Mesenchymal stem cell (in vitro differentiated cells and primary cell): ENCODE measurements around the gene MYEOV.

Experiments
- DNase-seq: peaks from one replicate; pipeline ENCODE4 v3.0.0-alpha.2; 2013
- H2AFZ ChIP-seq: one replicate; pipeline ENCODE4 v1.6.1; 2013; ENCODE audit warnings: low read depth, mild to moderate bottlenecking, control low read depth, inconsistent platforms, low read length, moderate library complexity
- H2AK5ac ChIP-seq: 2 replicates; pipeline ENCODE4 v1.6.1; 2013; ENCODE audit warnings: low read length, moderate library complexity, mild to moderate bottlenecking, inconsistent platforms; ENCODE audit not compliant: severe bottlenecking
- H2BK120ac ChIP-seq: one replicate; pipeline ENCODE4 v1.6.1; 2013; ENCODE audit warnings: low read depth, mild to moderate bottlenecking, inconsistent platforms, low read length, moderate library complexity
- H2BK12ac ChIP-seq, 2 experiments: one replicate each; pipeline ENCODE4 v1.6.1; 2013; ENCODE audit warnings: inconsistent platforms in 2 of 2, low read length in 2 of 2, mild to moderate bottlenecking in 2 of 2, moderate library complexity in 2 of 2, control low read depth in 1 of 2
- H2BK15ac ChIP-seq: one replicate; pipeline ENCODE4 v1.6.1; 2013; ENCODE audit warnings: mild to moderate bottlenecking, low read depth, inconsistent platforms; ENCODE audit not compliant: poor library complexity, severe bottlenecking
- H2BK5ac ChIP-seq: 2 replicates; pipeline ENCODE4 v1.6.1; 2013; ENCODE audit warnings: low read depth, mild to moderate bottlenecking, low read length, control low read depth, inconsistent platforms; ENCODE audit not compliant: poor library complexity, severe bottlenecking
- H3K14ac ChIP-seq, 2 experiments: one replicate each; pipeline ENCODE4 v1.6.1; 2013; ENCODE audit warnings: inconsistent platforms in 2 of 2, low read length in 2 of 2, control low read depth in 1 of 2, mild to moderate bottlenecking in 1 of 2, moderate library complexity in 1 of 2
- H3K18ac ChIP-seq, 2 experiments: one replicate each; pipeline ENCODE4 v1.6.1; 2013; ENCODE audit warnings: inconsistent platforms in 2 of 2, low read length in 2 of 2, control low read depth in 1 of 2, low read depth in 1 of 2, mild to moderate bottlenecking in 1 of 2
- H3K23ac ChIP-seq, 2 experiments: one replicate each; pipeline ENCODE4 v1.6.1; 2013; ENCODE audit warnings: inconsistent platforms in 2 of 2, low read length in 2 of 2, mild to moderate bottlenecking in 2 of 2, moderate library complexity in 2 of 2, control low read depth in 1 of 2
- H3K27ac ChIP-seq: 2 replicates; pipeline ENCODE4 v1.5.1; 2013; ENCODE audit warnings: mild to moderate bottlenecking, moderate library complexity, low read length, control low read depth, inconsistent platforms; ENCODE audit not compliant: poor library complexity, severe bottlenecking
- H3K27me3 ChIP-seq, 2 experiments: 2 replicates each; pipeline versions ENCODE4 v1.6.1 to v1.7.0; 2013; ENCODE audit warnings: low read length in 2 of 2, mild to moderate bottlenecking in 2 of 2, moderate library complexity in 2 of 2, control low read depth in 1 of 2, inconsistent platforms in 1 of 2; ENCODE audit not compliant: control insufficient read depth in 1 of 2, insufficient read depth in 1 of 2
- H3K36me3 ChIP-seq, 2 experiments: 2 replicates each; pipeline versions ENCODE4 v1.6.1 to v1.7.0; 2013; ENCODE audit warnings: low read length in 2 of 2, control low read depth in 1 of 2, inconsistent platforms in 1 of 2, low read depth in 1 of 2, mild to moderate bottlenecking in 1 of 2; ENCODE audit not compliant: insufficient read depth in 2 of 2, control insufficient read depth in 1 of 2
- H3K4ac ChIP-seq, 2 experiments: one replicate each; pipeline ENCODE4 v1.6.1; 2013; ENCODE audit warnings: inconsistent platforms in 2 of 2, low read length in 2 of 2, mild to moderate bottlenecking in 2 of 2, moderate library complexity in 2 of 2, control low read depth in 1 of 2, low read depth in 1 of 2
- H3K4me1 ChIP-seq: 2 replicates; pipeline ENCODE4 v1.6.1; 2013; ENCODE audit warnings: low read depth, low read length, control low read depth; ENCODE audit not compliant: control insufficient read depth, insufficient read depth
- H3K4me2 ChIP-seq: 2 replicates; pipeline ENCODE4 v1.6.1; 2013; ENCODE audit warnings: low read length, mild to moderate bottlenecking, inconsistent platforms; ENCODE audit not compliant: poor library complexity, severe bottlenecking
- H3K4me3 ChIP-seq, 2 experiments: 2 replicates each; pipeline versions ENCODE4 v1.5.1 to v1.7.0; 2013; ENCODE audit warnings: low read length in 2 of 2, mild to moderate bottlenecking in 2 of 2, control low read depth in 1 of 2, low read depth in 1 of 2; ENCODE audit not compliant: insufficient read depth in 1 of 2
- H3K79me1 ChIP-seq: replicated peaks from 2 replicates; pipeline ENCODE4 v1.6.1; 2013; ENCODE audit warnings: mild to moderate bottlenecking, control low read depth, low read length, inconsistent platforms; ENCODE audit not compliant: poor library complexity, severe bottlenecking
- H3K9ac ChIP-seq: 2 replicates; pipeline ENCODE4 v1.7.0; 2013; ENCODE audit warnings: mild to moderate bottlenecking, low read length, moderate library complexity
- H3K9me3 ChIP-seq: 2 replicates; pipeline ENCODE4 v1.7.0; 2013; ENCODE audit warnings: mild to moderate bottlenecking, low read length; ENCODE audit not compliant: control insufficient read depth
- H4K8ac ChIP-seq: one replicate; pipeline ENCODE4 v1.6.1; 2013; ENCODE audit warnings: inconsistent platforms, mild to moderate bottlenecking, low read length, moderate library complexity
- H4K91ac ChIP-seq: one replicate; pipeline ENCODE4 v1.6.1; 2013; ENCODE audit warnings: mild to moderate bottlenecking, low read length, inconsistent platforms
- WGBS: methylation state at CpG from one replicate; pipeline ENCODE4 v1.1.7; 2013; ENCODE audit warnings: mixed read lengths; 5-methylcytosine and 5-hydroxymethylcytosine counted together

MYEOV gene

DNA sequence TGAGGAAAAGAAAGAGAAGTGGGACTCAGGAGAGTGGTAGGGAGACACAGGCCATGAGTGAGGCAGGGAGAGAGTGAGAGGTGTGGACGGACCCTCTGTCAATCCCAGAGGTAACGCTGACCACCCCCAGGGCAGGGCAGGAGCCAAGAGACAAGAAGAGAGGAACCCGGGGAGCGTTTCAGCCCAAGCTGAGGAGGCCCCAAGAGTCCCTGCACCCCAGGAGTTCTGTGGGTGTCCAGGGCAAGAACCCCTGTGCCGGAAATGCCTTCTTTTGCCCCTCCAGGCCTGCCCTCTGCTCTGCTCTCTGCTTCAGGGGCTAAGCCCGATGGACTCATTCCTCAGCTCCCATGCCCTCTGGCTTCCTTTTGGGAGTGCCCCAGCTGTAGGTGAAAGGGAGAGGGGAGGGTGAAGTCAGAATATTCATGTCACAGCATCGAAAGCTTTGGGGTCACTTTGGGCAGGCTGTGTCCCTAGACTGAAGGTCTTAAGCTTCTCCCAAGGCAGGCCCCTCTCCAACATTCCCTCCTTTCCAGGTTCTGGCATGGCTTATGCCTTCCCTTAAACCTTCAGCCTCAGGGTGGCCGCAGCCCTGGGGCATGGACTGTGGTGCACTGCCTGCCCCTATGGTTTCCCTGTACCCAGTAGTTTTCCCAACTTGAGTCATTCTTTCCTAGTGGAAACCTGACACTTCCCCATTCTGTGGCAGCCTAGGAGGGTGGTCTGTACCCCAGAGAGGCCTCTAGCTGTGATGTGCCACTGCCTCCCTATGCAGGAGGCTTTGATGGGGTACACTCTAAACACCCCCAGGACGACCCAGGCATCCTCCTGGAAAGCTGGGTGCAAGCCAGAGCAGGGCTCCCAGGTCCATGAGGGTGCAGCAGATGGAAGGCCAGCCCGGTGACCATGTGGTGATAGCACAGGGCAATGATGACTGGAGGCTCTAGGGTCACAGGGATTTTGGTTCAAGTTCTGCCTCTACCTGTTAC lies 27.1 kb downstream of the MYEOV start:
- Histone ChIP-seq H3K23ac (peak overlapping the region in 1 of 2 experiments; percentile 57), H3K27me3 (no peaks in the 10 kb centered on the region), H2BK120ac (no peak overlapping the region), H2BK12ac (peak overlapping the region in 1 of 2 experiments; percentile 48), H2AFZ (no peak overlapping the region), H3K79me1 (peaks cover 2% of the 10 kb centered on the region), H4K8ac (peak overlapping the region; percentile 42), H3K14ac (peak overlapping the region in 1 of 2 experiments; percentile 18), H3K36me3 (no peaks in the 10 kb centered on the region), H3K4me1 (peaks cover 28% of the 10 kb centered on the region), H2AK5ac (peak overlapping the region; percentile 51), H4K91ac (peak overlapping the region; percentile 23), H3K27ac (peak overlapping the region; percentile 30), H3K4ac (peak overlapping the region in 1 of 2 experiments; percentile 15), H3K9me3 (no peaks in the 10 kb centered on the region), H2BK5ac (peak overlapping the region; percentile 6), H3K4me3 (no peak overlapping the region), H3K4me2 (peak overlapping the region; percentile 35), H3K18ac (peak overlapping the region; percentile 25 to 78), H2BK15ac (no peak overlapping the region), H3K9ac (peak overlapping the region; percentile 88)
- peak; percentile 57 for DNase-seq
- 91% methylated on average over 10 of the region's 10 CpGs for WGBS

DNA sequence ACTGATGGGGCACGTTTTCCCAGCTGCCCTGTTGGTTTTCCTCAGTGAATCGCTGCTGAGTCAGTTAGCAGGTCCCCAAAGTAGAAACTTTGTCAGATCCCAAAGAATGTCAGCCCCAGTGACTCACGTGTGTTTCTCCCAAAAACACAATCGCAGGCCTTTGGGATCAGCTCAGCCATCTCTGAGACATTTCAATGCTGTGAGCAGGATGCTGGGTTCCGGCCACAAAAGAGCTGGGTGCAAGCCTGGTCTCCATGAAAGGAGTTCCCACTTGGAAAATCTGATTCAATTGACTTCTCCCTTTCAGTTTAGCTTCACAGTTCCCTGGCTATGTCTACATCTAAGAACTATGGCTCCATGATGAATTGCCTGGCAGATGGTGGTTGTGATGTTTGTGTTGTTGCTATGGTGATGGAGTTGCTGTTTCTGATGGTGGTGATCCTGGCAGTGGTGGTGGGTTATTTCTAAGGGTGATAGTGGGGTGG lies 28.0 kb downstream of the MYEOV start:
- Histone ChIP-seq H2BK120ac (no peak overlapping the region), H3K23ac (no peak overlapping the region), H3K9me3 (no peaks in the 10 kb centered on the region), H4K91ac (no peak overlapping the region), H2BK15ac (no peak overlapping the region), H3K18ac (peak overlapping the region in 1 of 2 experiments; percentile 78), H3K14ac (peak overlapping the region in 1 of 2 experiments; percentile 35), H3K4me1 (peaks cover 28% of the 10 kb centered on the region), H3K4me2 (no peak overlapping the region), H2BK5ac (no peak overlapping the region), H3K36me3 (no peaks in the 10 kb centered on the region), H3K9ac (peak overlapping the region; percentile 88), H3K79me1 (peaks cover 2% of the 10 kb centered on the region), H2BK12ac (peak overlapping the region in 1 of 2 experiments; percentile 88), H3K4me3 (peak overlapping the region in 1 of 2 experiments; percentile 66), H4K8ac (peak overlapping the region; percentile 42), H2AFZ (no peak overlapping the region), H3K4ac (no peak overlapping the region), H3K27ac (peak overlapping the region; percentile 30), H2AK5ac (no peak overlapping the region), H3K27me3 (no peaks in the 10 kb centered on the region)
- WGBS, result 8% methylated on average over 5 of the region's 5 CpGs
- DNase-seq, result peak; percentile 95

DNA sequence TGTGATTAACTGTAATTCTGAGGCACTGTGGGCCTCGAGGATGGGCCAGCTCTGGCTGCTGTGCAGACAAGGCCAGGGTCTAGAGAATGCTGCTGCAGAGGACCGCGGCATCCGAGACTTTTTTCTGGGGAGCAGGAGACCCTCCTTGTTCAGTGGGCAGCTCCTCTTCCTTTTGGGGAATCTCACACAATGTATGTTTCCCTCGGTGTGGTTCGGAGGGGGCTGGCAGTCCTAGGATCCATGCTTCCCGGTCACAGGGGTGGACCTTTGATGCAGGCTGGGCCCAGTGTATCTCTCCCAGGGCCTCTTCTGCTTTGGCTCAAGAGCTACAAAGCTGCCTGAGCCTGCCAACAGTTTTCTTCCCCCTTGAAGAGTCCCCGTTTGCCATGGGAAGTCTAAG lies 31.5 kb downstream of the MYEOV start:
- Histone ChIP-seq H4K8ac (no peak overlapping the region), H3K4me2 (no peak overlapping the region), H3K4ac (no peak overlapping the region), H3K36me3 (peaks cover 0 to 4% of the 10 kb centered on the region in 2 experiments), H3K4me1 (peaks cover 19% of the 10 kb centered on the region), H3K27ac (no peak overlapping the region), H3K79me1 (no peaks in the 10 kb centered on the region), H2BK15ac (no peak overlapping the region), H3K9me3 (no peaks in the 10 kb centered on the region), H2BK5ac (no peak overlapping the region), H2BK12ac (no peak overlapping the region), H3K18ac (peak overlapping the region in 1 of 2 experiments; percentile 25), H3K4me3 (no peak overlapping the region), H3K23ac (no peak overlapping the region), H2AK5ac (peak overlapping the region; percentile 9), H3K14ac (no peak overlapping the region), H2AFZ (no peak overlapping the region), H2BK120ac (no peak overlapping the region), H3K9ac (peak overlapping the region; percentile 33), H4K91ac (no peak overlapping the region), H3K27me3 (no peaks in the 10 kb centered on the region)
- no peak for DNase-seq
- WGBS, result 94% methylated on average over 8 of the region's 8 CpGs

DNA sequence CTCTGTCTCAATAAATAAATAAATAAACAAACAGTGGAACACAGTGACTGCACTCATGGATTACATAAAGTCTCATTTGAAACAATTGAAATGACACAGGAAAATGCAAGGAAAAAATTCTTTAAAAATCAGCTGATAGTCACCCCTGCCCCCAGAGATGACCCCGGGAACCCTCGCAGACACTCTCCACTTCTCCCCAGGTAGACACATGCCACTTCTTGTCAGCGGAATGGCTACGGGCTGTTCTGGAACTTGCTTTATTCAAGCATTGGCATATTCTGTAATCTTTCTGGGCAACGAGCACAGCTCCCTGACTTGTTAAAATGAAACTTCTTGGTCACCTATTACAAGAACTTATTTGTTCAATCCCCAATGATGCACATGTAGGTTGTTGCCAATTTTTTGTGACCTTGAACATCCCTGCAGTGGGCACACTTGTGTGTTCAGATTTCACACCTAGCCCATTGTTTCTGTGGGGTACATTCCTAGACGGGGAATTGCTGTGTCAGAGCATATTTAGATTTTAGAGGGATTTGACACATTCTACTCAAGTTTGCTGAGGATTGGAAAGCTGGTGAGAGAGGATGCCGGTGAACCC lies 32.8 kb downstream of the MYEOV start:
- Histone ChIP-seq H3K4me3 (no peak overlapping the region), H3K27me3 (no peaks in the 10 kb centered on the region), H2BK15ac (no peak overlapping the region), H3K27ac (no peak overlapping the region), H2BK12ac (no peak overlapping the region), H3K4me1 (peaks cover 6% of the 10 kb centered on the region), H3K4ac (no peak overlapping the region), H4K91ac (no peak overlapping the region), H2BK5ac (no peak overlapping the region), H3K79me1 (no peaks in the 10 kb centered on the region), H3K9me3 (no peaks in the 10 kb centered on the region), H2AFZ (no peak overlapping the region), H2AK5ac (peak overlapping the region; percentile 22), H3K4me2 (no peak overlapping the region), H3K9ac (no peak overlapping the region), H2BK120ac (no peak overlapping the region), H3K18ac (no peak overlapping the region), H3K14ac (no peak overlapping the region), H3K23ac (no peak overlapping the region), H4K8ac (no peak overlapping the region), H3K36me3 (peaks cover 0 to 4% of the 10 kb centered on the region in 2 experiments)
- no peak for DNase-seq
- 99% methylated on average over 7 of the region's 7 CpGs for WGBS
